Trophoblast cell (in vitro differentiated cells and primary cell): ENCODE results near the gene EXOC4.

Experiments used
- DNase-seq, 2 donors: peaks; one replicate each; pipeline ENCODE4 v3.0.0-alpha.2; 2016
- H2AFZ ChIP-seq: 2 replicates; pipeline ENCODE4 v1.6.1; 2013; ENCODE audit warnings: low read length, moderate library complexity, mild to moderate bottlenecking; ENCODE audit not compliant: insufficient read depth, poor library complexity
- H2AK5ac ChIP-seq: 2 replicates; pipeline ENCODE4 v1.6.1; 2013; ENCODE audit warnings: mild to moderate bottlenecking, low read length
- H2BK120ac ChIP-seq: 2 replicates; pipeline ENCODE4 v1.6.1; 2013; ENCODE audit warnings: low read length, mild to moderate bottlenecking, moderate library complexity; ENCODE audit not compliant: insufficient read depth, poor library complexity
- H2BK12ac ChIP-seq: 2 replicates; pipeline ENCODE4 v1.6.1; 2013; ENCODE audit warnings: mild to moderate bottlenecking, low read length, moderate library complexity
- H2BK5ac ChIP-seq: 2 replicates; pipeline ENCODE4 v1.6.1; 2013; ENCODE audit warnings: low read length, low read depth, moderate library complexity, mild to moderate bottlenecking; ENCODE audit not compliant: poor library complexity
- H3K14ac ChIP-seq: 2 replicates; pipeline ENCODE4 v1.6.1; 2013; ENCODE audit warnings: mild to moderate bottlenecking, low read length
- H3K18ac ChIP-seq: 2 replicates; pipeline ENCODE4 v1.6.1; 2013; ENCODE audit warnings: mild to moderate bottlenecking, low read length
- H3K23ac ChIP-seq: 2 replicates; pipeline ENCODE4 v1.6.1; 2013; ENCODE audit warnings: low read length
- H3K27ac ChIP-seq: 2 replicates; pipeline ENCODE4 v1.5.1; 2013; ENCODE audit warnings: low read depth, mild to moderate bottlenecking, inconsistent platforms, low read length, moderate library complexity
- H3K27me3 ChIP-seq: 2 replicates; pipeline ENCODE4 v1.6.1; 2013; ENCODE audit warnings: inconsistent platforms, mild to moderate bottlenecking, low read length, moderate library complexity; ENCODE audit not compliant: insufficient read depth
- H3K36me3 ChIP-seq, 2 experiments: 1 replicate in 1 of 2; 2 replicates in 1 of 2; pipeline ENCODE4 v1.6.1; 2013; ENCODE audit warnings: low read length in 2 of 2, mild to moderate bottlenecking in 2 of 2, moderate library complexity in 1 of 2; ENCODE audit not compliant: insufficient read depth in 2 of 2, control insufficient read depth in 1 of 2
- H3K4ac ChIP-seq: 2 replicates; pipeline ENCODE4 v1.6.1; 2013; ENCODE audit warnings: low read depth, mild to moderate bottlenecking, low read length, moderate library complexity
- H3K4me1 ChIP-seq, 2 experiments: 1 replicate in 1 of 2; 2 replicates in 1 of 2; pipeline ENCODE4 v1.6.1; 2013; ENCODE audit warnings: low read length in 2 of 2, mild to moderate bottlenecking in 2 of 2, moderate library complexity in 1 of 2; ENCODE audit not compliant: insufficient read depth in 2 of 2, control insufficient read depth in 1 of 2
- H3K4me2 ChIP-seq: 2 replicates; pipeline ENCODE4 v1.6.1; 2013; ENCODE audit warnings: inconsistent platforms, mild to moderate bottlenecking, low read length, moderate library complexity
- H3K4me3 ChIP-seq: 2 replicates; pipeline ENCODE4 v1.5.1; 2013; ENCODE audit warnings: mild to moderate bottlenecking, low read depth, low read length, inconsistent platforms
- H3K79me1 ChIP-seq: one replicate; pipeline ENCODE4 v1.6.1; 2013; ENCODE audit warnings: low read length
- H3K79me2 ChIP-seq: 2 replicates; pipeline ENCODE4 v1.6.1; 2013; ENCODE audit warnings: low read length, mild to moderate bottlenecking; ENCODE audit not compliant: control insufficient read depth, insufficient read depth, poor library complexity
- H3K9ac ChIP-seq: 2 replicates; pipeline ENCODE4 v1.6.1; 2013; ENCODE audit warnings: mild to moderate bottlenecking, low read length
- H3K9me3 ChIP-seq: 2 replicates; pipeline ENCODE4 v1.6.1; 2013; ENCODE audit warnings: low read depth, mild to moderate bottlenecking, control low read depth, inconsistent platforms, low read length; ENCODE audit not compliant: insufficient read depth
- H4K12ac ChIP-seq: 2 replicates; pipeline ENCODE4 v1.6.1; 2013; ENCODE audit warnings: low read depth, mild to moderate bottlenecking, low read length, moderate library complexity
- H4K8ac ChIP-seq: 2 replicates; pipeline ENCODE4 v1.6.1; 2013; ENCODE audit warnings: low read depth, mild to moderate bottlenecking, low read length, moderate library complexity
- H4K91ac ChIP-seq: one replicate; pipeline ENCODE4 v1.6.1; 2013; ENCODE audit warnings: low read depth, mild to moderate bottlenecking, low read length, moderate library complexity
- WGBS: extraction: QIAGEN DNeasy Blood & Tissue Kit; methylation state at CpG from one replicate; pipeline ENCODE4 v1.1.7; 2013; ENCODE audit warnings: missing lambda C conversion rate; ENCODE audit not compliant: insufficient read length, insufficient coverage; ENCODE audit errors: extremely low coverage; 5-methylcytosine and 5-hydroxymethylcytosine counted together

The EXOC4 gene

GRCh38 chr7:133714654-133715053 is 461.8 kb downstream of the EXOC4 start:
- H4K8ac ChIP-seq: no peak overlapping the region
- no peak overlapping the region for H3K27ac ChIP-seq
- no peaks in the 10 kb centered on the region for H3K79me2 ChIP-seq
- no peak overlapping the region for H3K18ac ChIP-seq
- H3K4me1 ChIP-seq: no peaks in the 10 kb centered on the region
- no peak overlapping the region for H4K91ac ChIP-seq
- H3K4me3 ChIP-seq: no peak overlapping the region
- no peak overlapping the region for H2AFZ ChIP-seq
- no peak overlapping the region for H3K4me2 ChIP-seq
- H2BK120ac ChIP-seq: no peak overlapping the region
- H2BK5ac ChIP-seq: no peak overlapping the region
- no peaks in the 10 kb centered on the region for H3K36me3 ChIP-seq
- no peak overlapping the region for H2AK5ac ChIP-seq
- no peaks in the 10 kb centered on the region for H3K79me1 ChIP-seq
- H3K23ac ChIP-seq: no peak overlapping the region
- H3K9ac ChIP-seq: no peak overlapping the region
- H3K27me3 ChIP-seq: no peaks in the 10 kb centered on the region
- H2BK12ac ChIP-seq: no peak overlapping the region
- no peak for DNase-seq
- no peaks in the 10 kb centered on the region for H3K9me3 ChIP-seq
- H4K12ac ChIP-seq: no peak overlapping the region
- WGBS: no CpG with 5 or more reads among the region's 3 CpGs
- no peak overlapping the region for H3K4ac ChIP-seq
- H3K14ac ChIP-seq: no peak overlapping the region

GRCh38 chr7:133718131-133718530 is 465.3 kb downstream of the EXOC4 start:
- no peak overlapping the region for H3K4me2 ChIP-seq
- no peak overlapping the region for H2BK5ac ChIP-seq
- DNase-seq: no peak
- H4K91ac ChIP-seq: no peak overlapping the region
- H2BK12ac ChIP-seq: no peak overlapping the region
- no peaks in the 10 kb centered on the region for H3K36me3 ChIP-seq
- no CpG with 5 or more reads among the region's 1 CpG for WGBS
- H3K4ac ChIP-seq: no peak overlapping the region
- no peak overlapping the region for H2BK120ac ChIP-seq
- H3K23ac ChIP-seq: no peak overlapping the region
- H4K12ac ChIP-seq: no peak overlapping the region
- H3K9me3 ChIP-seq: no peaks in the 10 kb centered on the region
- no peak overlapping the region for H3K18ac ChIP-seq
- H3K14ac ChIP-seq: no peak overlapping the region
- H3K27me3 ChIP-seq: no peaks in the 10 kb centered on the region
- H2AK5ac ChIP-seq: no peak overlapping the region
- H3K4me1 ChIP-seq: no peaks in the 10 kb centered on the region
- no peak overlapping the region for H3K4me3 ChIP-seq
- no peak overlapping the region for H2AFZ ChIP-seq
- no peak overlapping the region for H4K8ac ChIP-seq
- H3K79me2 ChIP-seq: no peaks in the 10 kb centered on the region
- no peak overlapping the region for H3K9ac ChIP-seq
- H3K79me1 ChIP-seq: no peaks in the 10 kb centered on the region
- no peak overlapping the region for H3K27ac ChIP-seq

GRCh38 chr7:133723044-133723443 is 470.2 kb downstream of the EXOC4 start:
- Histone ChIP-seq H3K4me2 (no peak overlapping the region), H3K79me1 (no peaks in the 10 kb centered on the region), H3K4ac (no peak overlapping the region), H2BK120ac (no peak overlapping the region), H2AFZ (no peak overlapping the region), H4K91ac (no peak overlapping the region), H3K79me2 (no peaks in the 10 kb centered on the region), H3K18ac (no peak overlapping the region), H2BK5ac (no peak overlapping the region), H2BK12ac (no peak overlapping the region), H3K27ac (no peak overlapping the region), H4K8ac (no peak overlapping the region), H3K4me1 (no peaks in the 10 kb centered on the region), H3K9me3 (no peaks in the 10 kb centered on the region), H3K9ac (no peak overlapping the region), H3K4me3 (no peak overlapping the region), H3K36me3 (no peaks in the 10 kb centered on the region), H2AK5ac (no peak overlapping the region), H3K14ac (no peak overlapping the region), H3K27me3 (no peaks in the 10 kb centered on the region), H4K12ac (no peak overlapping the region), H3K23ac (no peak overlapping the region)
- no CpG with 5 or more reads among the region's 1 CpG for WGBS
- DNase-seq: no peak

GRCh38 chr7:133724148-133724547 is 471.3 kb downstream of the EXOC4 start:
- Histone ChIP-seq H4K8ac (no peak overlapping the region), H3K23ac (no peak overlapping the region), H3K9ac (no peak overlapping the region), H3K36me3 (no peaks in the 10 kb centered on the region), H2BK12ac (no peak overlapping the region), H4K12ac (no peak overlapping the region), H2AFZ (no peak overlapping the region), H3K79me1 (no peaks in the 10 kb centered on the region), H2BK5ac (no peak overlapping the region), H3K27me3 (no peaks in the 10 kb centered on the region), H3K79me2 (no peaks in the 10 kb centered on the region), H2BK120ac (no peak overlapping the region), H3K4me3 (no peak overlapping the region), H4K91ac (no peak overlapping the region), H3K4me1 (no peaks in the 10 kb centered on the region), H3K27ac (no peak overlapping the region), H3K14ac (no peak overlapping the region), H3K9me3 (no peaks in the 10 kb centered on the region), H3K4ac (no peak overlapping the region), H3K18ac (no peak overlapping the region), H2AK5ac (no peak overlapping the region), H3K4me2 (no peak overlapping the region)
- no CpG with 5 or more reads among the region's 2 CpGs for WGBS
- no peak for DNase-seq
